Astrocyte of the cerebellum (primary cell): ENCODE measurements around the gene ACBD7.

Source experiments
- DNase-seq: peaks from one replicate; pipeline ENCODE4 v3.0.0-alpha.2; 2011; ENCODE audit warnings: low read depth
- H3K4me3 ChIP-seq: 2 replicates; pipeline ENCODE4 v1.5.1; 2011; ENCODE audit warnings: mild to moderate bottlenecking, low read depth, low read length, moderate library complexity
- CTCF ChIP-seq: IDR thresholded peaks from 2 replicates; pipeline ENCODE4 v1.5.1; 2012; ENCODE audit warnings: low read length, low read depth, moderate library complexity, mild to moderate bottlenecking; ENCODE audit errors: missing control alignments
- in situ Hi-C: cut with HindIII; loops from 2 replicates; pipeline ENCODE4 v1.10.0; 2017; ENCODE audit warnings: low sequenced_read_pairs

Gene ACBD7

DNA sequence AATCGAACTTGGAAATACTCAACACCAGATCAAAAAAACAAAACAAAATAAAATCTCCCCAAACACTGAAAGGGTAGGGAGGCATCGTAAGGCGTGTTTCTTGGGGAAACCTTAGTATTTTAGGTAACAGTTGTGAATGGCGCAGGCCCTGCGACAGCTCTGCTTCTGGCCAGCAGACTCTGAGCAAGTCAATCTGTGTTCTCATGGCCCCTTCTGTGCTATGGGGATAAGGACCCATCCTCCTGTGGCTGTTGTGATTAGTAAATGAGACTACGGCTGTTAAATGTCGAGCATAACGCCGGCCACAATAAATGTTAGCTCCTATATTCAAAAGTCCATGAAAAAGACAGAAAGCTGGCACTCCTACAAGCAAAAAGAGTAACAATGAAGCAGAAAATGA is 35.6 kb upstream of the ACBD7 start:
- DNase-seq, result no peak
- in situ Hi-C loops, result no loop called here
- TF ChIP-seq CTCF, result no peak
- H3K4me3 ChIP-seq, result no peak overlapping the region

- H3K4me3 ChIP-seq, result no peak overlapping the region
- TF ChIP-seq CTCF, result no peak
- DNase-seq, result peak; percentile 57
- in situ Hi-C loops, result no loop called here
Measured at GRCh38 chr10:15123749-15124184, 35.2 kb upstream of the ACBD7 start.

DNA sequence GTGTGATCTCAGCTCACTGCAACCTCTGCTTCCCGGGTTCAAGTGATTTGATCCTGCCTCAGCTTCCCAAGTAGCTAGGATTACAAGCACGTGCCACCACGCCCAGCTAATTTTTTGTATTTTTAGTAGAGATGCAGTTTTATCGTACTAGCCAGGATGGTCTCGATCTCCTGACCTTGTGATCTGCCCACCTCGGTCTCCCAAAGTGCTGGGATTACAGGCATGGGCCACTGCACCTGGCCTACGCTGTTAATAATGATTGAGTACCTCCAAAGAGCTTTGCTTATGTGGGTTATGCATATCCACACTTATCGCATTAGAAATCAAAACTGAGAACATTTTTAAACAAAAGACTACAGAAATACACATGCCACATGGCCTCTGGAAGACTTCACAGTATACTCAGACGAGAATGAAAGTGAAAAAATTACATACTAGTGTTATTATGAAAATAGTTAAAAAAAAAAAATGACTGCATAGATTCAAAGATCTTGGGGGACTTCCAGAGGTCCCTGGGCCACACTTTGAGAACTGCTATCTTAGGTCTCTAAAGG is 34.0 kb upstream of the ACBD7 start:
- DNase-seq, result no peak
- no peak for TF ChIP-seq CTCF

DNA sequence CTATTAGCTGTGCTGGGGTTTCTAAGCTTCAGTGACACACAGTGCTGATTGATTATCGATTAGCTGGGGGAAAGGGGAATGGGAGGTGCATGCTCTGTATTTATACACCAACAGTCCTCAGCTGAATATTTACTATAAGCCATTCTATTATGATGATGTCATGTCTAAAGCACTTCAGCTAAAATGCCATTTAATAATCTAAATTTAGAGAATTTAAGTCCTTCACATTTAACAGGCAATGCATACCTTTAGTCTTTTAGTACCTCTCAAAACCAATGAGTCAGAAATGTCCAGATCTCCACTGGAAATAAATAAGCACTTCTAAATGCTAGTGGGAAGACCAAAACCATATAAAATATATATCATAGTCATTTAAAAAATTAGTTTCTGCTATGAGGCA is 33.1 kb upstream of the ACBD7 start:
- no peak for DNase-seq
- in situ Hi-C loops, result no loop called here
- H3K4me3 ChIP-seq, result no peak overlapping the region
- no peak for TF ChIP-seq CTCF

More for the DNA sequence above, 34.0 kb upstream of the ACBD7 start:
- in situ Hi-C loops, result no loop called here
- no peak overlapping the region for H3K4me3 ChIP-seq

DNA sequence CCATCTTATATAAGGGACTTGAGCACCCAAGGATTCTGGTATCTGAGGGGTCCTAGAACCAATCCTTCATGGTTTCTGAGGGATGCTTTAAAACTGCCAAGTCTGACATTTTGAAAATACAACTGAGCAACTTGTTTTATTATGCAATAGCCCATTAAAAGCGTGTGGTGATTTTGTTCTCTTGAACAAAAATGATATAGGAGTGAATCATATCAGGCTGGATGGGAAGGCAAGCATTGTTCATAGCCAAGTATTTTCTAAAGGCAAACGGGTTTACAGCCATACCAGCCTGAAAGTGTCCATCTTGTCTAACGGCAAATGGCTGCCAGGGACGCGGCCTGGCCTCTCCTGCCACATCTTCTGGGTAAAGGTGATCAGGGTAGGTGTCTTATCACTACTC is 31.9 kb upstream of the ACBD7 start:
- in situ Hi-C loops, result no loop called here
- no peak for DNase-seq
- no peak overlapping the region for H3K4me3 ChIP-seq
- no peak for TF ChIP-seq CTCF

DNA sequence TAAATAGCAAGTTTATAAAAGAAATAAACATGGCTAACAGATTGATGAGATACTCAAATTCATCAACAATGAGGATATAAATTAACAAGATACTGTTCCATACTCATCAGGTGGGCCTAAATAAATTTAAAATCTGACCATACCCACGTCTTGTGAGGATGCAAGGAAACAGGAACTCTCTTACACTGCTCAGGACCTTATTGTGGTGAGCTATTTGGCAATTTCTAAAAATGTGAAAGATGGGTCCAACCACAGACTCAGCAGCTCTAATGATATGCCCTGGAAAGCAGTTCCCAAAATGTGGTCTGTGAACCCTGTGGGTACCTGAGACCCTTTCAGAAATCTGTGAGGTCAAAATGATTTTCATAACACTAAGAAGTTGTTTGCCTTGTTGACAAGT is 30.0 kb upstream of the ACBD7 start:
- H3K4me3 ChIP-seq, result no peak overlapping the region
- in situ Hi-C loops, result no loop called here
- no peak for DNase-seq
- no peak for TF ChIP-seq CTCF

DNA sequence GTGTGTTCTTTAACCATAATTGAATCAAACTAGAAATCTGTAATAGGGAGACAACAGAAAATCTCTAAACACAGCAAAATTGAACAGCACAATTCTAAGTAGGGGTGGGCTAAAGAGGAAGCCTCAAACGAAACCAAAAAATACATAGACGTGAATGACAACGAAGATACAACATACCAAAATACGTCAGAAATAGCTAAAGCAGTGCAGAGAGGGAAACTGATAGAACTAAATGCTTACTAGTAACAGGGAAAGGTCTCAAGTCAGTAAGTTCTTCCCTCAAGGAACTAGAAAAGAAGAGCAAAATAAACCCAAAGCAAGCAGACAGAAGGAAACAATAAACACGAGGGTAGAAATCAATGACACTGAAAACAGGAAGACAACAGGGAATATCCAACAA is 27.6 kb upstream of the ACBD7 start:
- in situ Hi-C loops, result no loop called here
- no peak for TF ChIP-seq CTCF
- no peak overlapping the region for H3K4me3 ChIP-seq
- DNase-seq, result no peak
